NB4 (cell line): Measurements from ENCODE around the gene PCNX4.

ENCODE experiments used
- CTCF ChIP-seq: IDR thresholded peaks from one replicate; pipeline ENCODE4 v1.5.1; 2012; ENCODE audit warnings: low read depth, low read length
- MAX ChIP-seq: IDR thresholded peaks from 2 replicates; pipeline ENCODE4 v1.6.1; 2011; ENCODE audit warnings: low read depth, low read length
- MYC ChIP-seq: IDR thresholded peaks from 2 replicates; pipeline ENCODE4 v1.6.1; 2011; ENCODE audit warnings: low read depth, low read length
- POLR2A ChIP-seq: IDR thresholded peaks from 2 replicates; pipeline ENCODE4 v1.6.1; 2011; ENCODE audit warnings: mild to moderate bottlenecking; ENCODE audit not compliant: insufficient read length; ENCODE audit errors: extremely low read depth

GRCh38 chr14:60093606-60094005 lies 1.9 kb downstream of the PCNX4 start:
- no peak for TF ChIP-seq CTCF
- TF ChIP-seq MAX = no peak
- no peak for TF ChIP-seq POLR2A
- TF ChIP-seq MYC = no peak
